ENCODE results near the gene SBF2. TPM values are rescaled to one million over a fixed set of nuclear protein-coding genes. Genes with fewer than 3 reads are reported as not detected.

The SBF2 gene
- polyA plus RNA-seq (2013, experiment 1 of 4) = 17.0 TPM
- polyA plus RNA-seq (2013, experiment 2 of 4) = 18.1 TPM
- polyA plus RNA-seq (2013, experiment 3 of 4) = 16.7 TPM
- 15.8 TPM for polyA plus RNA-seq (2013, experiment 4 of 4)

GRCh38 chr11:10293423-10294289 is at the start of gene SBF2:
TSS of gene SBF2 (minus strand) at chr11:10294219. CDS start at chr11:10294069, 150 bp downstream.
- H3K36me3 ChIP-seq (ENCODE audit: control insufficient read depth, insufficient read depth, low read length) = no peaks in the 10 kb centered on the region
- H3K9me3 ChIP-seq (ENCODE audit: control insufficient read depth, low read length) = no peaks in the 10 kb centered on the region
- H3K4me3 ChIP-seq (ENCODE audit: insufficient read depth, low read depth, low read length) = peak within 1 kb of the TSS; percentile 84
- peak within 1 kb of the TSS; percentile 71 for H3K27ac ChIP-seq (ENCODE audit: insufficient read depth, low read depth, low read length, poor library complexity, severe bottlenecking)
- 0 to 1% methylated on average over 81 of the region's 81 CpGs for WGBS, 2 experiments
- H3K27me3 ChIP-seq (ENCODE audit: control insufficient read depth, insufficient read depth, low read length, poor library complexity, severe bottlenecking) = peaks cover 19% of the 10 kb centered on the region
- peaks cover 8% of the 10 kb centered on the region for H3K4me1 ChIP-seq (ENCODE audit: control insufficient read depth, insufficient read depth, low read length)

- no peaks in the 10 kb centered on the region for H3K27me3 ChIP-seq (ENCODE audit: control insufficient read depth, insufficient read depth, low read length, poor library complexity, severe bottlenecking)
- H3K4me1 ChIP-seq (ENCODE audit: control insufficient read depth, insufficient read depth, low read length) = no peaks in the 10 kb centered on the region
- no peaks in the 10 kb centered on the region for H3K9me3 ChIP-seq (ENCODE audit: control insufficient read depth, low read length)
- H3K36me3 ChIP-seq (ENCODE audit: control insufficient read depth, insufficient read depth, low read length) = no peaks in the 10 kb centered on the region
- H3K27ac ChIP-seq (ENCODE audit: insufficient read depth, low read depth, low read length, poor library complexity, severe bottlenecking) = no peak overlapping the region
- H3K4me3 ChIP-seq (ENCODE audit: insufficient read depth, low read depth, low read length) = no peak overlapping the region
Observed at GRCh38 chr11:10338287-10338686, 44.3 kb upstream of the SBF2 start.

GRCh38 chr11:10333490-10333889 is 39.5 kb upstream of the SBF2 start:
- Histone ChIP-seq H3K27me3 (ENCODE audit: control insufficient read depth, insufficient read depth, low read length, poor library complexity, severe bottlenecking) (no peaks in the 10 kb centered on the region), H3K4me3 (ENCODE audit: insufficient read depth, low read depth, low read length) (no peak overlapping the region), H3K9me3 (ENCODE audit: control insufficient read depth, low read length) (no peaks in the 10 kb centered on the region), H3K27ac (ENCODE audit: insufficient read depth, low read depth, low read length, poor library complexity, severe bottlenecking) (no peak overlapping the region), H3K4me1 (ENCODE audit: control insufficient read depth, insufficient read depth, low read length) (no peaks in the 10 kb centered on the region), H3K36me3 (ENCODE audit: control insufficient read depth, insufficient read depth, low read length) (no peaks in the 10 kb centered on the region)
- WGBS, 2 experiments = 81 to 89% methylated on average over 1 of the region's 1 CpG

GRCh38 chr11:10331548-10332289 is 37.7 kb upstream of the SBF2 start:
- H3K4me3 ChIP-seq (ENCODE audit: insufficient read depth, low read depth, low read length) = no peak overlapping the region
- no peaks in the 10 kb centered on the region for H3K36me3 ChIP-seq (ENCODE audit: control insufficient read depth, insufficient read depth, low read length)
- no peaks in the 10 kb centered on the region for H3K4me1 ChIP-seq (ENCODE audit: control insufficient read depth, insufficient read depth, low read length)
- H3K27ac ChIP-seq (ENCODE audit: insufficient read depth, low read depth, low read length, poor library complexity, severe bottlenecking) = no peak overlapping the region
- WGBS, 2 experiments = 96% methylated on average over 5 to 6 of the region's 6 CpGs
- H3K27me3 ChIP-seq (ENCODE audit: control insufficient read depth, insufficient read depth, low read length, poor library complexity, severe bottlenecking) = no peaks in the 10 kb centered on the region
- H3K9me3 ChIP-seq (ENCODE audit: control insufficient read depth, low read length) = no peaks in the 10 kb centered on the region

GRCh38 chr11:10329935-10330334 is 35.9 kb upstream of the SBF2 start:
- H3K27me3 ChIP-seq (ENCODE audit: control insufficient read depth, insufficient read depth, low read length, poor library complexity, severe bottlenecking) = no peaks in the 10 kb centered on the region
- H3K36me3 ChIP-seq (ENCODE audit: control insufficient read depth, insufficient read depth, low read length) = no peaks in the 10 kb centered on the region
- no peak overlapping the region for H3K4me3 ChIP-seq (ENCODE audit: insufficient read depth, low read depth, low read length)
- H3K27ac ChIP-seq (ENCODE audit: insufficient read depth, low read depth, low read length, poor library complexity, severe bottlenecking) = no peak overlapping the region
- 95% methylated on average over 2 of the region's 2 CpGs; no CpG with 5 or more reads in 1 of the 2 experiments for WGBS, 2 experiments
- H3K4me1 ChIP-seq (ENCODE audit: control insufficient read depth, insufficient read depth, low read length) = no peaks in the 10 kb centered on the region
- H3K9me3 ChIP-seq (ENCODE audit: control insufficient read depth, low read length) = no peaks in the 10 kb centered on the region

- no peaks in the 10 kb centered on the region for H3K27me3 ChIP-seq (ENCODE audit: control insufficient read depth, insufficient read depth, low read length, poor library complexity, severe bottlenecking)
- no peaks in the 10 kb centered on the region for H3K36me3 ChIP-seq (ENCODE audit: control insufficient read depth, insufficient read depth, low read length)
- WGBS, 2 experiments = 92 to 96% methylated on average over 2 of the region's 2 CpGs
- no peak overlapping the region for H3K4me3 ChIP-seq (ENCODE audit: insufficient read depth, low read depth, low read length)
- no peaks in the 10 kb centered on the region for H3K4me1 ChIP-seq (ENCODE audit: control insufficient read depth, insufficient read depth, low read length)
- H3K27ac ChIP-seq (ENCODE audit: insufficient read depth, low read depth, low read length, poor library complexity, severe bottlenecking) = no peak overlapping the region
- no peaks in the 10 kb centered on the region for H3K9me3 ChIP-seq (ENCODE audit: control insufficient read depth, low read length)
Observed at GRCh38 chr11:10329356-10329755, 35.3 kb upstream of the SBF2 start.

GRCh38 chr11:10328314-10329098 is 34.5 kb upstream of the SBF2 start:
- Histone ChIP-seq H3K27ac (ENCODE audit: insufficient read depth, low read depth, low read length, poor library complexity, severe bottlenecking) (no peak overlapping the region), H3K36me3 (ENCODE audit: control insufficient read depth, insufficient read depth, low read length) (no peaks in the 10 kb centered on the region), H3K4me3 (ENCODE audit: insufficient read depth, low read depth, low read length) (no peak overlapping the region), H3K27me3 (ENCODE audit: control insufficient read depth, insufficient read depth, low read length, poor library complexity, severe bottlenecking) (no peaks in the 10 kb centered on the region), H3K9me3 (ENCODE audit: control insufficient read depth, low read length) (no peaks in the 10 kb centered on the region), H3K4me1 (ENCODE audit: control insufficient read depth, insufficient read depth, low read length) (no peaks in the 10 kb centered on the region)
- WGBS, 2 experiments = 73 to 81% methylated on average over 3 of the region's 3 CpGs

GRCh38 chr11:10327254-10327653 is 33.2 kb upstream of the SBF2 start:
- Histone ChIP-seq H3K36me3 (ENCODE audit: control insufficient read depth, insufficient read depth, low read length) (no peaks in the 10 kb centered on the region), H3K4me3 (ENCODE audit: insufficient read depth, low read depth, low read length) (no peak overlapping the region), H3K4me1 (ENCODE audit: control insufficient read depth, insufficient read depth, low read length) (no peaks in the 10 kb centered on the region), H3K9me3 (ENCODE audit: control insufficient read depth, low read length) (no peaks in the 10 kb centered on the region), H3K27ac (ENCODE audit: insufficient read depth, low read depth, low read length, poor library complexity, severe bottlenecking) (no peak overlapping the region), H3K27me3 (ENCODE audit: control insufficient read depth, insufficient read depth, low read length, poor library complexity, severe bottlenecking) (no peaks in the 10 kb centered on the region)

- no peaks in the 10 kb centered on the region for H3K4me1 ChIP-seq (ENCODE audit: control insufficient read depth, insufficient read depth, low read length)
- H3K4me3 ChIP-seq (ENCODE audit: insufficient read depth, low read depth, low read length) = no peak overlapping the region
- H3K36me3 ChIP-seq (ENCODE audit: control insufficient read depth, insufficient read depth, low read length) = no peaks in the 10 kb centered on the region
- no peak overlapping the region for H3K27ac ChIP-seq (ENCODE audit: insufficient read depth, low read depth, low read length, poor library complexity, severe bottlenecking)
- H3K27me3 ChIP-seq (ENCODE audit: control insufficient read depth, insufficient read depth, low read length, poor library complexity, severe bottlenecking) = no peaks in the 10 kb centered on the region
- 65 to 77% methylated on average over 2 of the region's 2 CpGs for WGBS, 2 experiments
- no peaks in the 10 kb centered on the region for H3K9me3 ChIP-seq (ENCODE audit: control insufficient read depth, low read length)
Observed at GRCh38 chr11:10326012-10326964, 32.3 kb upstream of the SBF2 start.

Data from ectodermal cell (in vitro differentiated cells).